Neural progenitor cell (in vitro differentiated cells): ENCODE measurements around the gene DDX56. TPM values are rescaled to one million over a fixed set of nuclear protein-coding genes. Genes with fewer than 3 reads are reported as not detected.

Experiments
- DNase-seq: peaks from one replicate; pipeline ENCODE4 v3.0.0-alpha.2; 2016; ENCODE audit warnings: low spot score
- H2AFZ ChIP-seq: fragments of 200-600 bp; sonication (generic); replicated peaks from 2 replicates; pipeline ENCODE4 v1.6.1; 2016; ENCODE audit warnings: antibody characterized with exemption
- H3F3A ChIP-seq: fragments of 200-600 bp; sonication (generic); 2 replicates; pipeline ENCODE4 v1.6.1; 2016; ENCODE audit warnings: antibody characterized with exemption, low read depth
- H3K27ac ChIP-seq: fragments of 200-600 bp; sonication (generic); 2 replicates; pipeline ENCODE4 v1.5.1; 2016; ENCODE audit warnings: mild to moderate bottlenecking
- H3K27me3 ChIP-seq: fragments of 200-600 bp; sonication (generic); 2 replicates; pipeline ENCODE4 v1.6.1; 2016; ENCODE audit warnings: mild to moderate bottlenecking, moderate library complexity
- H3K36me3 ChIP-seq: fragments of 200-600 bp; sonication (generic); 2 replicates; pipeline ENCODE4 v1.5.1; 2016
- H3K4me1 ChIP-seq: fragments of 200-600 bp; sonication (generic); 2 replicates; pipeline ENCODE4 v1.6.1; 2016; ENCODE audit warnings: mixed run types
- H3K4me2 ChIP-seq: fragments of 200-600 bp; sonication (generic); 2 replicates; pipeline ENCODE4 v1.6.1; 2016
- H3K4me3 ChIP-seq: fragments of 200-600 bp; sonication (generic); 2 replicates; pipeline ENCODE4 v1.5.1; 2016
- H3K79me2 ChIP-seq: fragments of 200-600 bp; sonication (generic); 2 replicates; pipeline ENCODE4 v1.6.1; 2016; ENCODE audit warnings: low read depth
- H3K9ac ChIP-seq: fragments of 200-600 bp; sonication (generic); 2 replicates; pipeline ENCODE4 v1.6.1; 2016
- H3K9me3 ChIP-seq: fragments of 200-600 bp; sonication (generic); 2 replicates; pipeline ENCODE4 v1.5.1; 2016; ENCODE audit warnings: low read depth
- H4K20me1 ChIP-seq: fragments of 200-600 bp; sonication (generic); 2 replicates; pipeline ENCODE4 v1.6.1; 2016; ENCODE audit warnings: low read depth
- H3K27ac Mint-ChIP-seq: 3 replicates; pipeline ENCODE4 v1.8.0; 2021; ENCODE audit warnings: mixed read lengths
- H3K27me3 Mint-ChIP-seq: 2 replicates; pipeline ENCODE4 v1.8.0; 2022; ENCODE audit warnings: low read depth, mild to moderate bottlenecking, inconsistent platforms, moderate library complexity, mixed read lengths; ENCODE audit not compliant: insufficient read depth
- H3K36me3 Mint-ChIP-seq: 3 replicates; pipeline ENCODE4 v1.8.0; 2021; ENCODE audit warnings: mixed read lengths
- H3K4me1 Mint-ChIP-seq: 3 replicates; pipeline ENCODE4 v1.8.0; 2021; ENCODE audit warnings: mixed read lengths
- H3K4me3 Mint-ChIP-seq: 3 replicates; pipeline ENCODE4 v1.8.0; 2021; ENCODE audit warnings: mild to moderate bottlenecking, moderate library complexity, mixed read lengths
- H3K9me3 Mint-ChIP-seq: 3 replicates; pipeline ENCODE4 v1.8.0; 2020; ENCODE audit warnings: mixed read lengths
- CTCF ChIP-seq: fragments of 200-600 bp; sonication (generic); IDR thresholded peaks from 2 replicates; pipeline ENCODE4 v1.5.1; 2017; ENCODE audit warnings: antibody characterized with exemption, mild to moderate bottlenecking
- EZH2 ChIP-seq: fragments of 200-600 bp; sonication (generic); IDR thresholded peaks from 2 replicates; pipeline ENCODE4 v1.6.1; 2017; ENCODE audit warnings: antibody characterized with exemption, mild to moderate bottlenecking, moderate library complexity
- EZH2phosphoT487 ChIP-seq: fragments of 200-600 bp; sonication (generic); IDR thresholded peaks from 2 replicates; pipeline ENCODE4 v1.6.1; 2017; ENCODE audit warnings: antibody characterized with exemption
- total RNA-seq: library from RNA; depleted of rRNA; stranded (reverse); fragments of >200 nt; gene quantifications from 2 replicates; pipeline ENCODE4 v1.2.3, GENCODE V29; 2015; ENCODE audit warnings: low replicate concordance

The DDX56 gene
- total RNA-seq, 1 donor from 2014 or later = 67.5 TPM

- Histone ChIP-seq H3K4me3 (no peak overlapping the region), H3K27ac (no peak overlapping the region), H3K27me3 (no peaks in the 10 kb centered on the region), H3K9me3 (no peaks in the 10 kb centered on the region), H3K4me1 (peaks cover 4% of the 10 kb centered on the region), H3K79me2 (peaks cover 79% of the 10 kb centered on the region), H3K4me2 (no peak overlapping the region), H3K36me3 (no peaks in the 10 kb centered on the region), H3F3A (peaks cover 14% of the 10 kb centered on the region), H4K20me1 (peaks cover 6% of the 10 kb centered on the region), H2AFZ (no peak overlapping the region), H3K9ac (no peak overlapping the region)
- H3K9me3 Mint-ChIP-seq = peaks cover 3% of the 10 kb centered on the region
- H3K27me3 Mint-ChIP-seq = peaks cover 13% of the 10 kb centered on the region
- H3K4me3 Mint-ChIP-seq = peak overlapping the region; percentile 41
- peaks cover 24% of the 10 kb centered on the region for H3K4me1 Mint-ChIP-seq
- no peak for DNase-seq
- H3K36me3 Mint-ChIP-seq = peaks cover 10% of the 10 kb centered on the region
- H3K27ac Mint-ChIP-seq = no peak overlapping the region
- no peak for TF ChIP-seq EZH2phosphoT487
- no peak for TF ChIP-seq CTCF
- no peak for TF ChIP-seq EZH2
Measured at GRCh38 chr7:44609829-44610228, 36.1 kb upstream of the DDX56 start.

DNA sequence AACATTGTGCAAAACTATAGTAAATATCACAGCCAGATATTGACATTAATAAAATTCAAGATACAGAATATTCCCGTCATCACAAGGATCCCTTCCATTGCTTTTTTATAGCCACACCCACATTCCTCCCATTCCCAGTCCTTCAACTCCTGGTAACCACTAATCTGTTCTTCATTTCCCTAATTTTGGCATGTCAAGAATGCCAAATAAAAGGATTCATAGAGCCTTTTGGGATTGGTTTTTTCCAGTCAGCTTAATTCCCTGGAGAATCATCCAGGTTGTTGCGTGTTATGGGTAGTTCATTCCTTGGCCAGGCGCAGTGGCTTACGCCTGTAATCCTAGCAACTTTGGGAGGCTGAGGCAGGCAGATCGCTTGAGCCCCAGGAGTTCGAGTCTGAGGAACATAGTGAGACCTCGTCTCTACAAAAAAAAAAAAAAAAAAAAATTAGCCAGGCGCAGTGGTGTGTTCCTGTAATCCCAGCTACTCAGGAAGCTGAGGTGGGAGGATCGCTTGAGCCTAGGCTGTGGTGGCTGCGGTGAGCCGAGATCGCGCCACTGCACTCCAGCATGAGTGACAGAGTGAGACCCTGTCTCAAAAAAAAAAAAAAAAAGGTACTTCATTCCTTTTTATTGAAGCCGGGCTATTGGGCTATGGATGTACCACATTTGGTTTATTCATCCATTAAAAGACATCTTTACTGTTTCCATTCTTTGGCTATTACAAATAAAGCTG, 35.4 kb upstream of the DDX56 start:
- peaks cover 14% of the 10 kb centered on the region for H3F3A ChIP-seq
- peaks cover 19% of the 10 kb centered on the region for H3K4me1 Mint-ChIP-seq
- peaks cover 4% of the 10 kb centered on the region for H3K4me1 ChIP-seq
- no peak overlapping the region for H3K27ac Mint-ChIP-seq
- H3K4me3 ChIP-seq = no peak overlapping the region
- no peak overlapping the region for H2AFZ ChIP-seq
- no peaks in the 10 kb centered on the region for H3K9me3 ChIP-seq
- peaks cover 72% of the 10 kb centered on the region for H3K79me2 ChIP-seq
- peaks cover 3% of the 10 kb centered on the region for H3K9me3 Mint-ChIP-seq
- peaks cover 10% of the 10 kb centered on the region for H3K36me3 Mint-ChIP-seq
- no peaks in the 10 kb centered on the region for H3K36me3 ChIP-seq
- H3K27ac ChIP-seq = no peak overlapping the region
- no peak overlapping the region for H3K9ac ChIP-seq
- DNase-seq = peak; percentile 17
- H3K4me3 Mint-ChIP-seq = peak overlapping the region; percentile 72
- H3K27me3 ChIP-seq = no peaks in the 10 kb centered on the region
- H3K27me3 Mint-ChIP-seq = peaks cover 13% of the 10 kb centered on the region
- H4K20me1 ChIP-seq = peaks cover 3% of the 10 kb centered on the region
- H3K4me2 ChIP-seq = no peak overlapping the region
- no peak for TF ChIP-seq EZH2

GRCh38 chr7:44607141-44608068, 33.7 kb upstream of the DDX56 start:
- peaks cover 11% of the 10 kb centered on the region for H3K27me3 Mint-ChIP-seq
- H3K9ac ChIP-seq = peak overlapping the region; percentile 74
- no peaks in the 10 kb centered on the region for H4K20me1 ChIP-seq
- peak overlapping the region; percentile 83 for H3K27ac ChIP-seq
- peak overlapping the region; percentile 80 for H2AFZ ChIP-seq
- H3K27me3 ChIP-seq = no peaks in the 10 kb centered on the region
- no peaks in the 10 kb centered on the region for H3K36me3 ChIP-seq
- H3K9me3 Mint-ChIP-seq = peaks cover 3% of the 10 kb centered on the region
- H3K4me1 Mint-ChIP-seq = peaks cover 19% of the 10 kb centered on the region
- H3K36me3 Mint-ChIP-seq = peaks cover 10% of the 10 kb centered on the region
- H3K4me3 Mint-ChIP-seq = peak overlapping the region; percentile 96
- H3K27ac Mint-ChIP-seq = peak overlapping the region; percentile 85
- no peak for TF ChIP-seq EZH2phosphoT487
- no peak for TF ChIP-seq CTCF
- H3K79me2 ChIP-seq = peaks cover 55% of the 10 kb centered on the region
- no peaks in the 10 kb centered on the region for H3K9me3 ChIP-seq
- H3K4me3 ChIP-seq = peak overlapping the region; percentile 81
- no peak for DNase-seq
- peaks cover 14% of the 10 kb centered on the region for H3F3A ChIP-seq
- peaks cover 4% of the 10 kb centered on the region for H3K4me1 ChIP-seq
- peak overlapping the region; percentile 98 for H3K4me2 ChIP-seq
